Ishikawa (cell line): Measurements from ENCODE around the gene CDYL2.

Experiments
- CEBPB ChIP-seq: IDR thresholded peaks from 2 replicates; pipeline ENCODE4 v1.6.1; 2012
- EP300 ChIP-seq: IDR thresholded peaks from 2 replicates; pipeline ENCODE4 v1.6.1; 2012; ENCODE audit warnings: borderline replicate concordance
- YY1 ChIP-seq: IDR thresholded peaks from 2 replicates; pipeline ENCODE4 v1.6.1; 2012; ENCODE audit warnings: low read depth
- TF ChIP-seq, protein P1 (sequence below): IDR thresholded peaks from 2 replicates; pipeline ENCODE4 v1.6.1; 2012

DNA sequence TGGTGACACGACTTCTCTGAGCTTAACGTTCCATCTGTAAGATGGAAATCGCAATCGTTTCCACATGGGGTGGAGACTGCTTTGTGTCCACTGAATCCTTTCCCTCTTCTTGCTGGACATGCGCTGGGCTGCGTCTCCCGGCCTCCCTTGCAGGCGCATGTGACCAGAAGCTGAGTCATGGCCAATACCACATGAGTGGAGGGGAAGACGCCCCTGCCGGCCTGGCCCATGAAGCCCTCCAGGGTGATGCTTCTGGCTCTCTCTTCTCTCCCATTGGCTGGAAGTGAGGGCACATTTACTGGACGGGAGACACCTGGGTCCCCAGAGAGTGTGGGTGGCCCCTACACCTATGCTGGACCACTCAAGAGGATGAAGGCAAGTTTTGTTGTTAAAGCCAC lies 192.5 kb downstream of the CDYL2 start:
- no peak for TF ChIP-seq CEBPB
- TF ChIP-seq EP300 = no peak
- TF ChIP-seq, protein P1, sequence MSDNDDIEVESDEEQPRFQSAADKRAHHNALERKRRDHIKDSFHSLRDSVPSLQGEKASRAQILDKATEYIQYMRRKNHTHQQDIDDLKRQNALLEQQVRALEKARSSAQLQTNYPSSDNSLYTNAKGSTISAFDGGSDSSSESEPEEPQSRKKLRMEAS = no peak
- TF ChIP-seq YY1 = no peak
